Daoy (cell line): ENCODE measurements around the gene MKI67. TPM values are rescaled to one million over a fixed set of nuclear protein-coding genes. Genes with fewer than 3 reads are reported as not detected.

Experiments
- DNase-seq: peaks from one replicate; pipeline ENCODE4 v3.0.0-alpha.2; 2015; ENCODE audit warnings: low read depth
- total RNA-seq: library from RNA; depleted of rRNA; stranded (reverse); fragments of >200 nt; shearing (Covaris generic); gene quantifications from 2 replicates; pipeline ENCODE4 v1.2.3, GENCODE V29; 2014

Gene MKI67
- total RNA-seq, 1 experiment from 2014 or later: 32.2 TPM

- no peak for DNase-seq
Observed at GRCh38 chr10:128083191-128083895, 42.9 kb downstream of the MKI67 start.

- no peak for DNase-seq
Observed at GRCh38 chr10:128081720-128082119, 44.5 kb downstream of the MKI67 start.

- no peak for DNase-seq
Observed at GRCh38 chr10:128081222-128081621, 45.0 kb downstream of the MKI67 start.

- DNase-seq: no peak
Observed at GRCh38 chr10:128080641-128081040, 45.6 kb downstream of the MKI67 start.

GRCh38 chr10:128080231-128080630, 46.0 kb downstream of the MKI67 start:
- no peak for DNase-seq

GRCh38 chr10:128078136-128078969, 47.9 kb downstream of the MKI67 start:
- DNase-seq: no peak

GRCh38 chr10:128077155-128077875, 48.9 kb downstream of the MKI67 start:
- no peak for DNase-seq

DNA sequence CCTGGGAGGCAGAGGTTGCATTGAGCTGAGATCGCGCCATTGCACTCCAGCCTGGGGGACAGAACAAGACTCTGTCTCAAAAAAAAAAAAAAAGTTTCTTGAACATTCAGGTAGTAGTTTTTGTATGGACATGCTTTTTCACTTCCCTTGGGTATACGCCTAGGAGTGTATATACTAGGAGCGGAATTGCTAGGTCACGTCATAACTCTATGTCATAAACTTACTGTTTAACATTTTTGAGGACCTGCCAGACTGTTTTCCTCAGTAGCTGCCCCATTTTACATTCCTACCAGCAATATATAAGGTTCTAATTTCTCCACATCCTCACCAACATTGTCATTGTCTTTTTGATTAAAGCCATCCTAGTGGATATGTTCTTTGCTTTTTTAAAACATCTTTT, 51.6 kb downstream of the MKI67 start:
- DNase-seq: no peak

DNA sequence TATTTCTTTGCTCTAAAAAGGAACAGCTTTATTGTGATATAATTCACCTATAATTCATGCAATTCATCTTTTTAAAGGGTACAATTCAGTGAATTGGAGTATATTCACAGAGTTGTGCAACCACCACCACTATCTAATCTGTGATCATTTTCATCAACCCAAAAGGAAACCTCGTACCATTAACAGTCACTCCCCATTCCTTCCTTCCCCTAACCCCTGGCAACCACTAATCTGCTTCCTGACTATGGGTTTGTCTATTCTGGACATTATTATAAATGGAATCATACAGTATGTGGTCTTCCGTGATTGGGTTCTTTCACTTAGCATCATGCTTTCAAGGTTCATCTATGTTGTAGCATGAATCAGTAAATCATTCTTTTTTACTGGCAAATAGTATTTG, 52.3 kb downstream of the MKI67 start:
- no peak for DNase-seq

- no peak for DNase-seq
Observed at GRCh38 chr10:128072941-128073645, 53.1 kb downstream of the MKI67 start.

DNA sequence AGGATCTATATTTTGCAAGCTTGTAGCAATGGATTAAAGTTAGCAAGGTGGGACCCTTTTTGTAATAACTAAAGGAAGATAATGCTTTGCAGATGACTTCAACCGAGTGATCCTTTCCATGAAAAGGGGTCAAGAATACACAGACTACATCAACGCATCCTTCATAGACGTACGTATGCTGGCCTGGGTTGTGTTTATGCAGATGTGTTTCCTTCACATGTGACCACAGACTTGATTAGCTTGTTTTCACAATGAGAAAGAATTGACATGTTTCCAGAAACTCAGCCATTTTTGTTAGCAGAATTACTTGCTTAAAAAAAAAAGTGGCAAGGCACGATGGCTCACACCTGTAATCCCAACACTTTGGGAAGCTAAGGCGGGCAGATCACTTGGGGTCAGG, 54.2 kb downstream of the MKI67 start:
- DNase-seq: no peak

- no peak for DNase-seq
Observed at GRCh38 chr10:128071417-128071782, 54.8 kb downstream of the MKI67 start.

- no peak for DNase-seq
Observed at GRCh38 chr10:128070721-128071416, 55.4 kb downstream of the MKI67 start.

DNA sequence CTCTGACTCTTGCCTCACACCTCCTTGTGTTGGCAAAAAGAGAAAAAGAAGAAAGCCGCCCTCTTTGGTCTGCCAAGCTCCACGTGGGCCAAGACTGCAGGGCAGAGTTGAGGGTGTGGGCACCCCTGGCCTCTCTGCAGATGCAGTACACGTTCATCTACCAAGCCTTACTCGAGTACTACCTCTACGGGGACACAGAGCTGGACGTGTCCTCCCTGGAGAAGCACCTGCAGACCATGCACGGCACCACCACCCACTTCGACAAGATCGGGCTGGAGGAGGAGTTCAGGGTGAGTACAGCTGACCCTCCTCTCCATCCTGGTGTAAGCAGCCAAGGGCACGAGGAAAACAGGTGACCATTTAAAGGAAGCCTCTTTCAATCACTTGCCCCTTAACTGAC, 56.1 kb downstream of the MKI67 start:
- no peak for DNase-seq

GRCh38 chr10:128069351-128070051, 56.7 kb downstream of the MKI67 start:
- peak; percentile 63 for DNase-seq

DNA sequence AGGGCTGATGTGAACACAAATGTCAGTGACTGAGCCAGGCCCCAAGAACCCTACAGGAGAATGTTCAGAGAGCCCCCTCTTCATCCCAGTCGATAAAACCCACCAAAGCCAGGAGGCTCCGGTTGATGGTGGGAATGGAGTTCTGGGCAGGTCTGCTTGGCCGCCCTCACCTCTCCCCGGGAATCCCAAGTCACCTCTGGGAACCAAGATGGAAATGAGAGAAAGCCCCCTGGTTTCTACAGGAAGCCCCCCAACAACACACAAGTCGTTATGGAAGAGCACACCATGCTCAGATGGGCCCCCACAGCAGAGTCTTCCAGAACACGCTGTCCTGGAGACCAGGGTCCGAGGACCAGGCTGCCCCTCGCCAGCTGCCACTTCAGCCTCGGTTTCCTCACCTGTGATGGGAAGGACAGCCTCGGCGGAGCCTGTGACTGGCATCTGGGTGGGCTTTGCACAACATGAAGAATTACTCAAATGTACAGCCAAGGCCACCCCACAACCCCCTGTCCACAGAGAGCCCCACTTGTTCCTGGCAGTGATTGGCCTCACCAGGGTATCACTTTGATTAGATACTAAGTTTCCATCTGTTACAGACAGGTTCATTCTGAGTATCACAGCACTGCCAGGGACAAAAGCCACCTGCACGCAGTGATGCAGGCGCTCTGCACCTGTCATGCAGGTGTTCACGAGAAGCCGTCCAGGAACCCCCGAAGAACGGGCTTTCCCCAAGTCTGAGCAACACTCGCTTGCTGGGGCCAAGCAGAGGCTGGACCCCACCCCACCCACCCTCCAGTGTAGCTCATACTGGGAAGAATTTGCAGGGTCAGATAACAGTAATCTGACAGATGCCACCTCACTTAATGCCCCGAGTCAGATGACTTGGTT, 57.6 kb downstream of the MKI67 start:
- no peak for DNase-seq

DNA sequence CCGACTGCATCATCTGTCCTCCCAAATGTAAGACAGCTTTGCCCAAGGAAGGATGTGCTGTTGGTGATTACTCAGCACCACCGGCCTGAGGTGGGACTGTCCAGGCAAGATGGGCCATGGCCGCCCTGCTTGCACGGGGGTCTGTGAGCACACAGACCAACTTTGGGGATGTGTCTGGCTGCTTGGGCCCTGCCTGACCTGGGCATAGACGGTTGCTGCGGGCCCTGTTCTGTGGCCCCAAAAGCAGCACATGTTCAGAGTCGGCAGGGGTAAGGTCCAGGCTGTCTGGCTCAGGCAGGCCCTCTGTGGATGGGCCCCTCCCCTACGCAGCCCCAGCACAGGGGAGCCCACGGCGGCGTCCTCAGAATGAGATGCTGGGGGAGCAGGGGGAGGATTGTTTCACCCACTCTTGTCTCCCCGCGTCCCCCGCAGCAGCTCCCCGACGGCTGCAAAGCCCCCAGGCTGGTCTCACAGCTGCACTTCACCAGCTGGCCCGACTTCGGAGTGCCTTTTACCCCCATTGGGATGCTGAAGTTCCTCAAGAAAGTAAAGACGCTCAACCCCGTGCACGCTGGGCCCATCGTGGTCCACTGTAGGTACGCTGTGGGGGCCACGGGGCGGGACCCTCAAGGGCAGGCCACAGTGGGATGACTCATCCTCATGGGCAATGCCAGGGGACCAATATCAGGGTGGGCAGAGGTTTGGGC, 58.4 kb downstream of the MKI67 start:
- DNase-seq: no peak

DNA sequence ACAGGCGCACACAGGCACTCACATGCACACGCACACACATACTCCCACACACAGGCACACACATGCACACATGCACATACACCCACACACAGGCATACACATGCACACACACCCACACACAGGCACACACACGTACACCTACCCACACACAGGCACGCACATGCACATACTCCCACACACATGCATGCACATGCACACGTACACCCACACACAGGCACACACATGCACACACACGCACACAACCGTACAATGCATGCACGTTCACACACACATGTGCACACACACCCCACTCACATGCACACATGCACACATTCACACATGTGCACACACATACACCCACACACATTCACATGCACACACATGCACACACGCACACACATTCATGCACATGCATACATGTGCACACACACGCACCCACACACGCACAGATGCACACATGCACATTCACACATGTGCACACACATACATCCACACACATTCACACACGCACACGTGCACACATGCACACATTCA, 59.3 kb downstream of the MKI67 start:
- no peak for DNase-seq
